Left renal pelvis (tissue), 4 donors: ENCODE data around the gene SLC2A4RG. TPM values are rescaled to one million over a fixed set of nuclear protein-coding genes. Genes with fewer than 3 reads are reported as not detected.

Experiments used
- DNase-seq, 4 donors: peaks; one replicate each; pipeline ENCODE4 v3.0.0-alpha.2; 2013; ENCODE audit warnings: low read depth in 4 of 4, low spot score in 3 of 4
- polyA plus RNA-seq, 4 donors: library from polyadenylated mRNA; unstranded; fragments of 120-200 nt; gene quantifications; one replicate each; pipeline ENCODE4 v1.2.1, GENCODE V29; 2013; ENCODE audit not compliant: insufficient read length in 4 of 4

Gene SLC2A4RG
- polyA plus RNA-seq, 4 donors: 65.3 to 134 (median 70.1) TPM

GRCh38 chr20:63698739-63699465 is 40.7 kb upstream of the SLC2A4RG start:
- DNase-seq: no peak

GRCh38 chr20:63699466-63700198 is 39.9 kb upstream of the SLC2A4RG start:
- no peak for DNase-seq

- DNase-seq: no peak
These were observed 39.2 kb upstream of the SLC2A4RG start for GRCh38 chr20:63700199-63701050.

- no peak for DNase-seq
These were observed 38.6 kb upstream of the SLC2A4RG start for GRCh38 chr20:63701051-63701328.

GRCh38 chr20:63701329-63702035 is 38.1 kb upstream of the SLC2A4RG start:
- no peak for DNase-seq

- no peak for DNase-seq
These were observed 37.4 kb upstream of the SLC2A4RG start for GRCh38 chr20:63702036-63702665.

- no peak for DNase-seq
These were observed 36.7 kb upstream of the SLC2A4RG start for GRCh38 chr20:63702751-63703470.

- no peak for DNase-seq
These were observed 36.1 kb upstream of the SLC2A4RG start for GRCh38 chr20:63703471-63703975.

GRCh38 chr20:63703976-63704748 is 35.4 kb upstream of the SLC2A4RG start:
- DNase-seq: no peak

- no peak for DNase-seq
These were observed 34.8 kb upstream of the SLC2A4RG start for GRCh38 chr20:63704749-63705117.

- DNase-seq: no peak
These were observed 34.1 kb upstream of the SLC2A4RG start for GRCh38 chr20:63705232-63706026.

- DNase-seq: no peak
These were observed 33.4 kb upstream of the SLC2A4RG start for GRCh38 chr20:63706027-63706695.

- no peak for DNase-seq
These were observed 32.6 kb upstream of the SLC2A4RG start for GRCh38 chr20:63706852-63707557.

GRCh38 chr20:63707558-63708300 is 31.8 kb upstream of the SLC2A4RG start, which contains the start of the genes ARFRP1 and ZGPAT:
Gene ARFRP1 (minus strand): TSS chr20:63707976. CDS start chr20:63707091, 885 bp downstream.
Gene ZGPAT (plus strand): TSS chr20:63708039. CDS start chr20:63708581, 542 bp downstream.
- DNase-seq: peak; percentile 51 to 73 (median 70)

GRCh38 chr20:63708301-63709148 is 31.1 kb upstream of the SLC2A4RG start:
- no peak for DNase-seq
